NCI-H510A treated with DMSO at 0.1 percent for 48 hours (cell line): ENCODE data around the gene RNPS1.

Experiments
- DNase-seq: peaks from one replicate; lab custom pipeline; 2025; lab: John Stamatoyannopoulos, UW

RNPS1 gene

GRCh38 chr16:2213817-2214718, 53.9 kb downstream of the RNPS1 start:
- no peak for DNase-seq

GRCh38 chr16:2212362-2213324, 55.3 kb downstream of the RNPS1 start:
- no peak for DNase-seq

GRCh38 chr16:2211923-2212347, 56.0 kb downstream of the RNPS1 start:
- no peak for DNase-seq

- DNase-seq = no peak
Measured at GRCh38 chr16:2210386-2211365, 57.2 kb downstream of the RNPS1 start, which contains the start of gene BRICD5. Gene BRICD5 (minus strand): TSS chr16:2210863. CDS start chr16:2210833, 30 bp downstream.

GRCh38 chr16:2210009-2210332, 58.0 kb downstream of the RNPS1 start:
- DNase-seq = no peak

- no peak for DNase-seq
Measured at GRCh38 chr16:2209258-2210008, 58.5 kb downstream of the RNPS1 start.

GRCh38 chr16:2208772-2209171, 59.2 kb downstream of the RNPS1 start:
- no peak for DNase-seq

- DNase-seq = no peak
Measured at GRCh38 chr16:2208308-2208707, 59.6 kb downstream of the RNPS1 start.

GRCh38 chr16:2207872-2208271, 60.1 kb downstream of the RNPS1 start:
- DNase-seq = no peak

GRCh38 chr16:2206780-2207433, 61.0 kb downstream of the RNPS1 start:
- no peak for DNase-seq

GRCh38 chr16:2206420-2206779, 61.5 kb downstream of the RNPS1 start:
- DNase-seq = no peak

- DNase-seq = no peak
Measured at GRCh38 chr16:2205967-2206313, 62.0 kb downstream of the RNPS1 start.

GRCh38 chr16:2205104-2205966, 62.6 kb downstream of the RNPS1 start, which contains the start of gene MLST8:
Gene MLST8 (plus strand): TSS chr16:2205454. CDS start chr16:2206086, 632 bp downstream.
- peak; percentile 64 for DNase-seq

GRCh38 chr16:2204416-2205103, 63.4 kb downstream of the RNPS1 start:
- DNase-seq = no peak
